HUES64 (cell line): ENCODE measurements around the gene C1QTNF1.

Experiments used
- H3K27ac ChIP-seq: 2 replicates; pipeline ENCODE4 v1.7.0; 2013; ENCODE audit warnings: low read depth, low read length, inconsistent platforms
- H3K27me3 ChIP-seq: 2 replicates; pipeline ENCODE4 v1.6.1; 2013; ENCODE audit warnings: mild to moderate bottlenecking, low read length; ENCODE audit not compliant: insufficient read depth
- H3K36me3 ChIP-seq: 2 replicates; pipeline ENCODE4 v1.6.1; 2013; ENCODE audit warnings: mild to moderate bottlenecking, low read length; ENCODE audit not compliant: insufficient read depth
- H3K4me1 ChIP-seq: 2 replicates; pipeline ENCODE4 v1.6.1; 2013; ENCODE audit warnings: mild to moderate bottlenecking, low read length, moderate library complexity; ENCODE audit not compliant: insufficient read depth
- H3K4me3 ChIP-seq: 2 replicates; pipeline ENCODE4 v1.5.1; 2013; ENCODE audit warnings: mild to moderate bottlenecking, low read length, moderate library complexity
- H3K9ac ChIP-seq: 2 replicates; pipeline ENCODE4 v1.6.1; 2013; ENCODE audit warnings: mild to moderate bottlenecking, low read depth, low read length
- H3K9me3 ChIP-seq: 2 replicates; pipeline ENCODE4 v1.6.1; 2013; ENCODE audit warnings: low read depth, low read length; ENCODE audit not compliant: insufficient read depth
- WGBS: fragments of 150-250, 120-280 bp; methylation state at CpG from one replicate; pipeline ENCODE4 v1.1.7; 2013; ENCODE audit warnings: missing lambda C conversion rate; 5-methylcytosine and 5-hydroxymethylcytosine counted together

C1QTNF1 gene

DNA sequence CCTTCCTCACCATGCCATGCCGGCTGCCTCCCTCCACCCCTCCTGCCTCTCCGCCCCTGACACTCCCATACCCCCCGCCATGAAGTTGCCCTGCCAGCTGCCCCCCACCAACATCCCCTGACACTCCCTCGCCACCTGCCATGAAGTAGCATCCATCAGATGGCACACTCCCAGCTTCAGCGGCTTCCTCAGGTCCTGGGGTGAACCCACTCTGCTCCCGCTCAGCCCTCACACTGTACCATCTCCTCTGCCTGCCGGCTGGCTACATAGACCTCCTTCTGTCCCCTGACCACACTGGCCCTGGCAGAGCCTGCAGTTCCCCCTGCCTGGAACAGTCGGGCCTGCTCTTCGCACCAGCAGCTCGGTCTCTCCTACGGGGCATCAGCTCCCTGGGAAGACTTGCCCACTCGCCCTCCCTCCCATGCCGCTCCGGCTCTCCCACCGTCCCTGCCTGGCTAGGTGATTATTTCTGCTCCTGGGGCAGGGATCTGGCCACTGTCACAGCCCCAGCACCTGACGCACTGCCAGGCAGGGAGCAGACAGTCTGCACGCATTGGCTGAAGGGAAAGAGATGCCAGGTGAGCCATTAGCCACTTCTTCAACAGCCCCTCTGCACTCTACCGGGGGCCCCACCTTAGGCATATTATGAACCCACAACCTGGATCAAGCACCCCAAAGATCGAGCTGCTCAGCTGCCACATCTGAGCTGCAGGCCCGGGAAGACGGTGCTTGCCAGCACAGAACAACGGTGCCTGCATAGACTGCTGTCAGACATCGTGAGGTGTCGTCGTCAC is 23.4 kb upstream of the C1QTNF1 start:
- no peaks in the 10 kb centered on the region for H3K9me3 ChIP-seq
- H3K4me1 ChIP-seq: no peaks in the 10 kb centered on the region
- 94% methylated on average over 25 of the region's 25 CpGs for WGBS
- H3K9ac ChIP-seq: no peak overlapping the region
- H3K27me3 ChIP-seq: peaks cover 43% of the 10 kb centered on the region
- H3K36me3 ChIP-seq: peaks cover 13% of the 10 kb centered on the region
- H3K27ac ChIP-seq: no peak overlapping the region
- H3K4me3 ChIP-seq: no peak overlapping the region

DNA sequence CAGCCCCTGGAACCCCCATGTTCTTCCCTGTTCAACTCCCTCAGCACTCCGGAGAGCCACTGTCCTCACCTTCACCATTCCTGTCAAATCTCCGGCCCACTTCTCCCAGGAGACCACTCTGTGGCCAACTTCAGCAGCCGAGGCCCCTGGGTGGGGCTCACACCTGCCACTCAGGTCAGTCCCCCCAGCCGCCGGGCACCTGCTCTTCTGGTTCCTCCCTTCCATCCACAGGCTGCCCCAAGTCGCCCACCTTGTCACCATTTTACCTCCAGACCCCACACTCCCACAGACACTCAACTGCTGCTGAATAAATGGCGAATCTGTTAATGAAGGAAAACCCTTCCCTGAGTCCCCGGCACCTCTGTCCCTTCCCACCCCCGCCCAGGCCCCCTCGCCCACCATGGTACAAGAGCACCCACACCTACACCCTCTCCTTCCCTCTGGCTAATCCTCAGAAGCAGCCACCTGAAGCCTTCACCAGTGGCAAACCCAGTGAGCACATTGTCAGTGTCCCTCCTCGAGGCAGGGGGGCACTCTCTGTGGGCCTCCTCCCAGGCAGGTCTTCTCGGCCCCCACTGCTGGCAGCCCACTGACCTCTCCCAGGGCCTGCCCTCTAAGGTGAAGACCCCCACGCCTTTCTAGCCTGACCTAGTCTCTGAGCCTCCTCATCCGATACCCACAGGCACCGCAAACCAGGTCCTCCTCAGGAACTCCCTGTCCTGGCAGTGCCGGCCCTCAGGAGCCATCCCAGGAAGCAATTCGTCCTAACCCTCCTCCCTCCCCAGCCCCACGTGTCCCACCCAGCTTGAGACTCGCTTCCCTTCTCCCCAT is 22.6 kb upstream of the C1QTNF1 start:
- peaks cover 11% of the 10 kb centered on the region for H3K36me3 ChIP-seq
- WGBS: 87% methylated on average over 19 of the region's 19 CpGs
- no peak overlapping the region for H3K4me3 ChIP-seq
- H3K27ac ChIP-seq: no peak overlapping the region
- peaks cover 51% of the 10 kb centered on the region for H3K27me3 ChIP-seq
- no peaks in the 10 kb centered on the region for H3K4me1 ChIP-seq
- H3K9ac ChIP-seq: no peak overlapping the region
- H3K9me3 ChIP-seq: no peaks in the 10 kb centered on the region

DNA sequence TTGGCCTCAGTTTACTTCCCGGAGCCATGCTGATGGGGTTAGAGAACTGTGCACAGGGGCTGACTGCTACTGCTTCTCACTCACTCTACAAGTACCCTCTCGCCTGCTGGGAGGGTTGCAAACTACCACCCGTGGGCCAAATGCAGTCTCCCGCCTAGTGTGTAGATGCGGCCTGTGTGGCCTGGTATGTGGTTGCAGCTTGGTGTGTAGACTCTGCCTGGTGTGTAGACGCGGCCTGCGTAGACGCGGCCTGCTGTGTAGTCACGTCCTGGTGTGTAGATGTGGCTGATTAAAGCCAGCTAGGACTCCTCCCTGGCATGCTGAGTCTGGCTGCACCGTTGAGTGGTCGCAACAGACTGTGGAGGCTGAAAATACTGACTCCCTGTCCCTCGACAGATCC is 21.7 kb upstream of the C1QTNF1 start:
- no peak overlapping the region for H3K27ac ChIP-seq

DNA sequence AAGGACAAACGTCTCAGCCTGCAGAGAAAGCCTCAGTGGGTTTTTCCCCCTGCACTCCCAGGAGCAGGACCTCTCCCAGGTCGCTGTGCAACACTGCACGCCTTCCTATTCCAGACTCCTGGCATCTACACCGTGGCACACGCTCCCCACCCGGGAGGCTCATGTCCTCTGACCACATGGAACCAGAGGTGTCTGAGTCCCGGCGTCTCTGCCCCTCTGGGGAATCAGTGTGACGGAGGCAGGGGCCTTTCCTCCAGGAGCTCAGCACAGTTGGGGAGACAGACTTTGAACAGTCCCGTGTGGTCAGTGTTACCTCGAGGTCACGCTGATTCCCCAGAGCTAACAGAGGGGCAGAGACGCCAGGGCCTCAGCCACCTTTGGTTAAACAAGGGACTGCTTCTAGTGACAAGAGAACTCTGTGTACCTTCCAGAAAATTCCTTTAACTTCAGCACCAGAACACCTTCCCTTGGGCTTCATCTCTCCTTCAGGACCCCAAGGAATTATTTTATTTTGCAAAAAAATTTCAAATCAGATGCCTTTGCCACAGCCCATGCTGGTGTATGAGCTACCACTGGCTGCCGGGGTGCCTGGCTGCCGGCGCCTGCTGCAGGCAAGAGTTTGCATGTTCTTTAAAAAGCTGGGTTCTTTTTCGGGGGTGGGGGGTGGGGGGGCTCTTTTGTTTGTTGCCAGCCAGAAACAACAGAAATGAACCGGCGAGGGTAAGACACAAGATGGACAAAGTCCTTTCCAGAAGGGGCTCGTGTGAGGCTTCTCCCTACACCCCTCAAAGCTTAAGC is 21.0 kb upstream of the C1QTNF1 start:
- Histone ChIP-seq H3K27ac (no peak overlapping the region), H3K9me3 (no peaks in the 10 kb centered on the region), H3K4me1 (no peaks in the 10 kb centered on the region), H3K27me3 (peaks cover 67% of the 10 kb centered on the region), H3K9ac (no peak overlapping the region), H3K36me3 (peaks cover 3% of the 10 kb centered on the region; the same call in 1 of the 2 replicates), H3K4me3 (no peak overlapping the region)
- WGBS: 85% methylated on average over 20 of the region's 20 CpGs

More for the DNA sequence above, 21.7 kb upstream of the C1QTNF1 start:
- no peaks in the 10 kb centered on the region for H3K4me1 ChIP-seq
- H3K36me3 ChIP-seq: peaks cover 4% of the 10 kb centered on the region
- no peak overlapping the region for H3K4me3 ChIP-seq
- 93% methylated on average over 14 of the region's 14 CpGs for WGBS
- peaks cover 60% of the 10 kb centered on the region for H3K27me3 ChIP-seq
- no peaks in the 10 kb centered on the region for H3K9me3 ChIP-seq
- H3K9ac ChIP-seq: no peak overlapping the region

DNA sequence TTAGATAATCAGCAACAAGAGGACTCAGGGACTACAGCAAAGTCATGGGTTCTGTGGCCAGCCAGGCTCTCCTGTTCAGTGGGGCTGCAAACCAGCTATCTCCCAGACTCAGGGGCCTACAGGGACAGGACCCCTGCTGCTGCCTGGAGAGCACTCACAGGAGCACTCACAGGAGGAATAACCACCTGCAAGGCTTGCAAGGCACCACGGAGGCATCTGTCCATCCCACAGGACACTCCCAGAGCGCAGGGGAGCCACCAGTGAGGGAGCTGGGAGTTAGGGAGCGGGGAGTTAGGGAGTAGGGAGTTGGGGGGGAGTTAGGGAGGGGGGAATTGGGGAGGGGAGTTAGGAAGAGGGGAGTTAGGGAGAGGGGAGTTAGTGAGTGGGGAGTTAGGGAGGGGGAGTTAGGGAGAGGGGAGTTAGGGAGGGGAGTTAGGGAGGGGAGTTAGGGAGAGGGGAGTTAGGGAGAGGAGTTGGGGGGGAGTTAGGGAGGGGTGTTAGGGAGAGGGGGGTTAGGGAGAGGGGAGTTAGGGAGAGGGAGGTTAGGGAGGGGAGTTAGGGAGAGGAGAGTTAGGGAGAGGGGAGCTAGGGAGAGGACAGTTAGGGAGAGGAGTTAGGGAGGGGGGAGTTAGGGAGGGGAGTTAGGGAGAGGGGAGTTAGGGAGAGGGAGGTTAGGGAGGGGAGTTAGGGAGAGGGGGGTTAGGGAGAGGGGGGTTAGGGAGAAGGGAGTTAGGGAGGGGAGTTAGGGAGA is 20.1 kb upstream of the C1QTNF1 start:
- no peak overlapping the region for H3K9ac ChIP-seq
- H3K9me3 ChIP-seq: no peaks in the 10 kb centered on the region
- no peak overlapping the region for H3K27ac ChIP-seq
- H3K4me3 ChIP-seq: no peak overlapping the region
- peaks cover 75% of the 10 kb centered on the region for H3K27me3 ChIP-seq
- peaks cover 3% of the 10 kb centered on the region; the same call in 1 of the 2 replicates for H3K36me3 ChIP-seq
- no peaks in the 10 kb centered on the region for H3K4me1 ChIP-seq
- 52% methylated on average over 3 of the region's 3 CpGs for WGBS

- peaks cover 4% of the 10 kb centered on the region; the same call in 1 of the 2 replicates for H3K4me1 ChIP-seq
- no peak overlapping the region for H3K4me3 ChIP-seq
- peaks cover 3% of the 10 kb centered on the region; the same call in 1 of the 2 replicates for H3K36me3 ChIP-seq
- peaks cover 74% of the 10 kb centered on the region for H3K27me3 ChIP-seq
- no peaks in the 10 kb centered on the region for H3K9me3 ChIP-seq
- no peak overlapping the region for H3K9ac ChIP-seq
- no peak overlapping the region for H3K27ac ChIP-seq
- 90% methylated on average over 12 of the region's 12 CpGs for WGBS
Measured at GRCh38 chr17:79005063-79005861, 18.7 kb upstream of the C1QTNF1 start.

- H3K9ac ChIP-seq: no peak overlapping the region
- 85% methylated on average over 8 of the region's 8 CpGs for WGBS
- H3K9me3 ChIP-seq: no peaks in the 10 kb centered on the region
- peaks cover 4% of the 10 kb centered on the region; the same call in 1 of the 2 replicates for H3K4me1 ChIP-seq
- H3K36me3 ChIP-seq: peaks cover 3% of the 10 kb centered on the region; the same call in 1 of the 2 replicates
- H3K4me3 ChIP-seq: no peak overlapping the region
- H3K27ac ChIP-seq: no peak overlapping the region
- peaks cover 66% of the 10 kb centered on the region for H3K27me3 ChIP-seq
Measured at GRCh38 chr17:79006046-79006445, 17.9 kb upstream of the C1QTNF1 start.

- Histone ChIP-seq H3K27ac (no peak overlapping the region), H3K27me3 (peaks cover 57% of the 10 kb centered on the region), H3K9me3 (no peaks in the 10 kb centered on the region), H3K9ac (no peak overlapping the region), H3K36me3 (peaks cover 3% of the 10 kb centered on the region; the same call in 1 of the 2 replicates), H3K4me3 (no peak overlapping the region), H3K4me1 (peaks cover 4% of the 10 kb centered on the region; the same call in 1 of the 2 replicates)
- 79% methylated on average over 18 of the region's 19 CpGs for WGBS
Measured at GRCh38 chr17:79006794-79007503, 17.0 kb upstream of the C1QTNF1 start.

- WGBS: 89% methylated on average over 21 of the region's 21 CpGs
- H3K4me3 ChIP-seq: no peak overlapping the region
- no peak overlapping the region for H3K27ac ChIP-seq
- no peak overlapping the region for H3K9ac ChIP-seq
- H3K4me1 ChIP-seq: peaks cover 4% of the 10 kb centered on the region; the same call in 1 of the 2 replicates
- H3K36me3 ChIP-seq: peaks cover 3% of the 10 kb centered on the region; the same call in 1 of the 2 replicates
- peaks cover 50% of the 10 kb centered on the region for H3K27me3 ChIP-seq
- H3K9me3 ChIP-seq: no peaks in the 10 kb centered on the region; the same call in 1 of the 2 replicates
Measured at GRCh38 chr17:79007504-79008381, 16.2 kb upstream of the C1QTNF1 start.
